NB4 (cell line): ENCODE results near the gene GNB1L.

Experiments
- DNase-seq: peaks from one replicate; pipeline ENCODE4 v3.0.0; 2010; ENCODE audit warnings: low read depth
- H3K4me3 ChIP-seq: one replicate; pipeline ENCODE4 v1.5.1; 2011; ENCODE audit warnings: mild to moderate bottlenecking, low read depth, low read length, moderate library complexity
- MYC ChIP-seq: IDR thresholded peaks from 2 replicates; pipeline ENCODE4 v1.6.1; 2011; ENCODE audit warnings: low read depth, low read length
- POLR2A ChIP-seq: IDR thresholded peaks from 2 replicates; pipeline ENCODE4 v1.6.1; 2011; ENCODE audit warnings: mild to moderate bottlenecking; ENCODE audit not compliant: insufficient read length; ENCODE audit errors: extremely low read depth
- TF ChIP-seq, protein P1 (sequence below): IDR thresholded peaks from one replicate; pipeline ENCODE4 v1.5.1; 2012; ENCODE audit warnings: low read depth, low read length
- TF ChIP-seq, protein P2 (sequence below): IDR thresholded peaks from 2 replicates; pipeline ENCODE4 v1.6.1; 2011; ENCODE audit warnings: low read depth, low read length

GNB1L gene

DNA sequence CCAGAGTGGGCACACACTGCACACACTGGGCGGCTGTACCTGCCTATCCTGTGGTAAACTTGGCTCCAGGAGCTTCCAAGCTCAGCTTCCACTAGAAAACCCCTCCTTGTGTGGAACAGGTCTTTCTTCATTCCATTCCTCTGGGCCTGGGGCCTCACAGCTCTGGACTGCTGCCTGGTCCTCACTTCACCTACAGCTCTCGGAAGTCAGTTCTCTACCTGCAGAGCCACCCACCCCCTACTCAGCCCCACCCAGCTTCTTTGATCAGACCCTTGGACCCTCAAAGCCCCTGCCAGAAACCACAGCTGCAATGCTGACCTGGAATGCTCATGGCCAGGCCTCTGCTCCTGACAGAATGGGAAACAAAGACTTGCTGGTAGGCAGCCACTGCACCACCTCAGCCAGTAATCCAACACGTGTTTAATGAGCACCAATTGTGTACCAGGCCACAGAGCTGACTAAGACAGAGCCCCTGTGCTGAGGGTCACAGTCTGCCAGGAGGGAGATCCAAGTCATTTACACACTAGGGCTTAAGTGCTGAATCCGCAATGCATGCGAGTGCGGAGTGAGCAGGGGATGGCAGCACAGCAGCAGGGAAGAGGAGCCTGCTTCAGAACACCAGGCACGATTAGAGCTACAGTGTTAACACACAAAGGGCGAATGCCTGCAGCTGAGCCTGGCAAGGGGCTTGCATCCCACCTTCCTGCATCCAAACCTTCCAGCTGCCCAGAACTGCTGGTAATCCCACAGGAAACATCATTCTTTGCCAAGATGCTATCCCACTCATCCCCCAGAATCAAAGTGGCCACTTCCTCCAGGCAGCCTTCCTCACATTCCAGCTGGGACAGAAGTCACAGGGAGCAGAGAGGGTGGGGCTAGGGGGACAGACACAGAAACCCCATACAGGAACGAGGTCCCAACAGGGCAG, 4.6 kb downstream of the GNB1L start:
- no peak for DNase-seq
- no peak for TF ChIP-seq MYC
- no peak for TF ChIP-seq POLR2A
- no peak overlapping the region for H3K4me3 ChIP-seq

DNA sequence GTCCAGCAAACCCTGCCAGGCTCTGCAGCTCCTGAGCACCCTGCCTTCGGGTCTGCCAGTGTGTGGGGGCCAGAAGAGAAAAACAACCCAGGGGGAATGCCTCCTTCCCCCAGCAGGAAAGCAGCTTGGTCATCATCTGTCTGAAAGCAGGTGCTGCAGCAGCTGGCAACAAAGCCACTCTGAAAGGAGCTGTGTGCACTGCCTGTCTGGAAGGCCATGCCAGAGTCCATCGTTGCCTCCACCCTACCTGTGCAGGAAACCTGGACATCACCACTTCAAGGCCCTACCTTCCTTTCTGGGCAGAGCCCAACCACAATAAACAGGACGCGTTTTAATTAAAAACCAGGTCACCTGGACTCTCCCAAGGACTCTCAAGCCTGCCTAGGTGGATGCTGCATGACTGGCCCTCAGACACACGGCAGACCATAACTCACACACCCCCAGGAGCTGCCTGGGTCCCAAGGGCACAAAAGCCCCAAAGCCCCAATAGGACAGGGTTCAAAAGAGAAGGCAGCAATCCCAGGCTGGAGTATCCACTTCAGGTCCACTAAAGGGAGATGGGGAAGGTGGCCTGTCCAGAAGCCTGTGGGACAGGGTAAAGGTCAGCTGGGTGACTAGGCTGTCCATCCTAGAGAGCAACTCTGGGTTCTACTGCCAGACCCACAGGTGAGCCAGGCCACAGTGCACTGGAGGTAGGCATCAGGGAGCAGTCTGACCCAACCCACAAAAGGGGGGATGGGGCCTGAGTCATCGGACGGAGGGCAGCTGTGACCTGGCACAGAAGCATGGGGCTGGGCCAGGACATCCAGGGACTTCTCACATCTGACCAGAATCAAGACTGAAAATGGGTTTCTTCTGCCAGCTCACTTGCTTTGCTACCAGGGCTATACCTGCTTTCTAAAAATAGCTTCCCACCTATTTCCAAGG, 6.1 kb downstream of the GNB1L start:
- H3K4me3 ChIP-seq, result no peak overlapping the region
- TF ChIP-seq, protein P1, sequence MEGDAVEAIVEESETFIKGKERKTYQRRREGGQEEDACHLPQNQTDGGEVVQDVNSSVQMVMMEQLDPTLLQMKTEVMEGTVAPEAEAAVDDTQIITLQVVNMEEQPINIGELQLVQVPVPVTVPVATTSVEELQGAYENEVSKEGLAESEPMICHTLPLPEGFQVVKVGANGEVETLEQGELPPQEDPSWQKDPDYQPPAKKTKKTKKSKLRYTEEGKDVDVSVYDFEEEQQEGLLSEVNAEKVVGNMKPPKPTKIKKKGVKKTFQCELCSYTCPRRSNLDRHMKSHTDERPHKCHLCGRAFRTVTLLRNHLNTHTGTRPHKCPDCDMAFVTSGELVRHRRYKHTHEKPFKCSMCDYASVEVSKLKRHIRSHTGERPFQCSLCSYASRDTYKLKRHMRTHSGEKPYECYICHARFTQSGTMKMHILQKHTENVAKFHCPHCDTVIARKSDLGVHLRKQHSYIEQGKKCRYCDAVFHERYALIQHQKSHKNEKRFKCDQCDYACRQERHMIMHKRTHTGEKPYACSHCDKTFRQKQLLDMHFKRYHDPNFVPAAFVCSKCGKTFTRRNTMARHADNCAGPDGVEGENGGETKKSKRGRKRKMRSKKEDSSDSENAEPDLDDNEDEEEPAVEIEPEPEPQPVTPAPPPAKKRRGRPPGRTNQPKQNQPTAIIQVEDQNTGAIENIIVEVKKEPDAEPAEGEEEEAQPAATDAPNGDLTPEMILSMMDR, result no peak
- TF ChIP-seq MYC, result no peak
- no peak for DNase-seq

DNA sequence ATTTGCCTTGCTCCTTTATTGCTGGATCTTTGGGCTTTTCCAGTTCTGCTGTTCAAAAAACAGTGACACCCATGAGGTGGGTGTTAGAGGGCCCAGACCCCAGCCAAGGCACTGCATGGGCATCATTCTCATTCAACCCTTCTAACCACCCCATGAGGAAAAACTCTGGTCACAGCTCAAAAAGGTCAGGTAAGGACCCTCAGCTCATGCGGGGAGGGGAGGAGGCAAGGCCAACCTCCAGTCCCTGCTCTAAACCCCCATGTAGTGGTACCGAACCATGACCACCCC, 7.4 kb downstream of the GNB1L start:
- DNase-seq, result no peak
- TF ChIP-seq MYC, result no peak
- no peak for TF ChIP-seq POLR2A
- TF ChIP-seq, protein P2, sequence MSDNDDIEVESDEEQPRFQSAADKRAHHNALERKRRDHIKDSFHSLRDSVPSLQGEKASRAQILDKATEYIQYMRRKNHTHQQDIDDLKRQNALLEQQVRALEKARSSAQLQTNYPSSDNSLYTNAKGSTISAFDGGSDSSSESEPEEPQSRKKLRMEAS, result no peak
- TF ChIP-seq, protein P1, result no peak
- no peak overlapping the region for H3K4me3 ChIP-seq

DNA sequence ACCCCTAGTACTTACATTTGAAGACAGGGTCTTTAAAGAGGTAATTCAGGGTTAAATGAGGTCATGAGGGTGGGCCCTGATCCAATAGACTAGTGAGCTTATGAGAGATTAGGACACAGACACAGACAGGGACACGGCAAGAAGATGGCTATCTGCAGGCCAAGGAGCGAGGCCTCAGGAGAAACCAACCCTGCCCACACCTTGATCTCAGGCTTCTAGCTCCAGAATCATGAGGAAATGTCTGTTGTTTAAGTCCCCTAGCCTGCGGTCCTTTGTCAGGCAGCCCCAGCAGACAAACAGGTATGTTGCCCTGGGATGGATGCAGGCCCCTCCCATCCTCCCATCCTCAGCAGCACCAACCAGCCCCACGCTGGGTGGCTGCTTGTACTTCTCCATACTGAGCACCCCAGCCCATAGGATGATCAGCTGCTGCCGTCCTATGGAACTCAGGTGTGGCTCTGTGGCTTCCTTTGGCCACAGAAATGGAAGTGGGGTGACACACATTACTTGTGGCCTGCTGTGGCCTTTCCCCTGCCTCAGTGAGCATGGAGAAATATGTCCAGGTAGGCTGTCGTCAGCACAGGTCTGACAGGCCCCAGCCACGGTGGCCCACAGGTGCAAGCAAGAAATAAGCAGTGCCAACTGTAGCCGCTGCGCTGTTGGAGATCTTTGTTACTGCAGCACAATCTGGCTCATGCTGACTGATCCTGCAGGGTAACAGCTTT, 7.9 kb downstream of the GNB1L start:
- no peak overlapping the region for H3K4me3 ChIP-seq
- no peak for DNase-seq
- TF ChIP-seq, protein P1, result no peak
- TF ChIP-seq, protein P2, result no peak
- TF ChIP-seq POLR2A (no peak), MYC (no peak)

DNA sequence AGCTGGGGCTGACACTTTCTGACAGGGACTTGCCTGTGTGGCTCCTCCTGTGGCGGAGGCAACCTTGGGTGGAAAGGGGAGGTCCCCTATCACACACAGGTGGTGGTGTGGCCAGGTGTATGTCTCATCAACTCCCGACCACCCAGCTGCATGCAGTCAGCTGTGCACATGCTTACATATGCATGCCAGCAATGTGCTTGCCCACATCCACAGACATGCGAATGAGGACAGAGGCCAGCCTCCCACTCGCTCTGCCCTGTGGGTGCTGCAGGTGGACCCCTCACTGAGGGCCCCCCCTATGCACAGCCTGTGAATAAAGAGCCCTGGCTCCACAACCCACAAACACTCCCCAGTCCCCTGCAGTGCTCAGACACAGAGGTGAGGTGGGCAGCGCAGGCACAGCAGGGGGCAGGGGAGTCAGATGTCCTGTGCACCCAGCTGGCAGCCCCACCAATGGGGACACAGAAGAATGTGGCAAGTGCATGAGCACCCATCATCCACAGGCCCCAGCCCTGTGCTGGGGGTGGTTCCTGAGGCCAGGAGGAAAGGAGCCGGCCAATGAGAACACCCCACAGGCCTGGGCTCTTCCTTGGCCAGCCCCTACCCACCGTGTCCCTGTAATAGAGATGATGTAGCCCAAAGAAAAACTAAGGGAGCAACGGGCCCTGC, 9.5 kb downstream of the GNB1L start:
- TF ChIP-seq MYC (no peak), POLR2A (no peak)
- TF ChIP-seq, protein P1, result no peak
- TF ChIP-seq, protein P2, result no peak
- DNase-seq, result peak; percentile 28

More for the DNA sequence above, 9.5 kb downstream of the GNB1L start:
- no peak overlapping the region for H3K4me3 ChIP-seq
